VCaP (cell line): ENCODE data around the gene NLRP14.

Experiments used
- H3K27ac ChIP-seq: fragments of 450-650 bp; 2 replicates; pipeline ENCODE4 v1.5.1; 2017
- CTCF ChIP-seq: fragments of 450-650 bp; conservative IDR thresholded peaks from 2 replicates; pipeline ENCODE4 v1.5.1; 2017; ENCODE audit warnings: mild to moderate bottlenecking, moderate library complexity

Gene NLRP14

GRCh38 chr11:7057641-7058040 is 37.4 kb downstream of the NLRP14 start:
- H3K27ac ChIP-seq, result no peak overlapping the region
- no peak for TF ChIP-seq CTCF

- no peak for TF ChIP-seq CTCF
- no peak overlapping the region for H3K27ac ChIP-seq
These were observed 40.6 kb downstream of the NLRP14 start for GRCh38 chr11:7060868-7061267.

DNA sequence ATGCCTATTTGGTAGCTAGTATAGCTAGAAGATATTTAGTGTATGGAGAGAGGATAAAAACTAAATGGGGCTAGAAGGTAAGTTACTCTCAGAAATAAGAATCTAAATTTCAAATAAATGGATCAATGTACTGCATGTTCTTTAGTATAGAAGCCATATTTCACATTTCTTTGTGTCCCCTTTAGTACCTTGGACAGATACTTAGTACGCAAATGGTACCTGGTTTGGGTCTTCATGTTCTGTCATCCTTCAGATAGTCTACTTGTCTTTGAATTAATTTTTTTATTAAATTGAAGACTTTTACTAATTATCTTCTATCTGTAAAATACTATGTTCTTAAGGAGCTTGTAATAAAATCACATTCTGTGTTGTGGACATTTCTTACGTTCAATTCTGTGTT is 42.3 kb downstream of the NLRP14 start:
- no peak overlapping the region for H3K27ac ChIP-seq
- no peak for TF ChIP-seq CTCF

- no peak overlapping the region for H3K27ac ChIP-seq
- TF ChIP-seq CTCF, result no peak
These were observed 52.2 kb downstream of the NLRP14 start for GRCh38 chr11:7072401-7073028.

GRCh38 chr11:7077101-7077500 is 56.8 kb downstream of the NLRP14 start:
- no peak for TF ChIP-seq CTCF
- H3K27ac ChIP-seq, result no peak overlapping the region

DNA sequence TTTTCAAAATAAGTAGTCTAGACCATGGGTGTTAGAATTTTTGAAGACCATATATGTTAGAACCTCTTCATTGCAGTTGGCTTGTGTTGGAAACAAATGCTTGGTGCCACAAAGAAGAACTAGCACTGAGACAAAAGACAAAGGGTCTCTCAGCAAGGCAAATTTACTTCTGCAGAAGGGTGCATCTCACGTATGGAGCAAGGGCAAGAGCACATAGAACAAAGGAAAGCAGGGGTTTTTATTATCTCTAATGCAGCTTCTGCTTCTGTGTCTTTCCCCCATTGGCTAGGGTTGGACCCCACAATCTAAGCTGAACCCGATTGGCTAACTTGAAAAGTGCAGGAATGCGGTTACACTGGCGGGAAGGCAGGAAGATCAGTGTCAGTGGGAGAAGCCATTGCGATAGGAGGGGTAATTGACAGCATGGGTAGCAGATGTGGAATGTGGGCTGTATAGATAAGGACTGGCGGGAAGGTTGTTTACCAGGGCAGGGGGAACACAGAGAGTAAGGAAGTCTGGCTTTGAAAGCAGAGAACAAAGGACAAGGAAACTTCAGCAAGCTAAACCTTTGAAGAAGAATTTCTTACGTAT is 59.4 kb downstream of the NLRP14 start:
- no peak for TF ChIP-seq CTCF
- no peak overlapping the region for H3K27ac ChIP-seq

- H3K27ac ChIP-seq, result no peak overlapping the region
- TF ChIP-seq CTCF, result no peak
These were observed 60.6 kb downstream of the NLRP14 start for GRCh38 chr11:7080900-7081299.
